Osteoblast (primary cell): ENCODE measurements around the gene DLG1. TPM values are rescaled to one million over a fixed set of nuclear protein-coding genes. Genes with fewer than 3 reads are reported as not detected.
A peak's percentile ranks its signal among the peaks of the same experiment; 100 is the strongest.

Source experiments
- DNase-seq: peaks from one replicate; pipeline ENCODE4 v3.0.0; 2011; ENCODE audit warnings: low spot score, mixed read lengths; ENCODE audit not compliant: insufficient read length; ENCODE audit errors: missing footprints
- H2AFZ ChIP-seq: 2 replicates; pipeline ENCODE4 v1.6.0; 2011; ENCODE audit warnings: mild to moderate bottlenecking, low read length
- H3K27ac ChIP-seq: 2 replicates; pipeline ENCODE4 v1.5.1; 2011; ENCODE audit warnings: mild to moderate bottlenecking, low read depth, low read length, moderate library complexity
- H3K27me3 ChIP-seq: 2 replicates; pipeline ENCODE4 v1.6.0; 2012; ENCODE audit warnings: mild to moderate bottlenecking, control low read depth, inconsistent platforms, low read length, moderate library complexity; ENCODE audit not compliant: insufficient read depth
- H3K36me3 ChIP-seq: 2 replicates; pipeline ENCODE4 v1.5.1; 2011; ENCODE audit warnings: mild to moderate bottlenecking, low read length, control low read depth, moderate library complexity; ENCODE audit not compliant: insufficient read depth
- H3K4me1 ChIP-seq: 2 replicates; pipeline ENCODE4 v1.5.1; 2011; ENCODE audit warnings: mild to moderate bottlenecking, low read length, control low read depth, moderate library complexity; ENCODE audit not compliant: insufficient read depth
- H3K4me2 ChIP-seq: 2 replicates; pipeline ENCODE4 v1.6.0; 2011; ENCODE audit warnings: mild to moderate bottlenecking, low read length; ENCODE audit not compliant: insufficient read depth
- H3K4me3 ChIP-seq: fragments of 200-600 bp; sonication (generic); 3 replicates; pipeline ENCODE4 v1.5.1; 2012; ENCODE audit warnings: mild to moderate bottlenecking, low read length, inconsistent platforms; ENCODE audit not compliant: insufficient read depth
- H3K79me2 ChIP-seq: 2 replicates; pipeline ENCODE4 v1.6.0; 2012; ENCODE audit warnings: mild to moderate bottlenecking, low read length, control low read depth, inconsistent platforms; ENCODE audit not compliant: insufficient read depth
- H3K9me3 ChIP-seq: 2 replicates; pipeline ENCODE4 v1.5.1; 2011; ENCODE audit warnings: low read depth, low read length, control low read depth
- H4K20me1 ChIP-seq: 2 replicates; pipeline ENCODE4 v1.6.0; 2012; ENCODE audit warnings: mild to moderate bottlenecking, low read length, control low read depth; ENCODE audit not compliant: insufficient read depth
- total RNA-seq: library from RNA; depleted of rRNA; stranded (reverse); fragments of >200 nt; gene quantifications from 2 replicates; pipeline ENCODE4 v1.2.3, GENCODE V29; 2012
- TF ChIP-seq, protein P1 (sequence below): IDR thresholded peaks from 2 replicates; pipeline ENCODE4 v1.5.1; 2011; ENCODE audit warnings: mild to moderate bottlenecking, low read depth, low read length, moderate library complexity; ENCODE audit errors: extremely low read depth

DLG1 gene
- total RNA-seq, 1 donor, result 79.3 TPM

GRCh38 chr3:197183582-197183981 lies 114.8 kb downstream of the DLG1 start:
- TF ChIP-seq, protein P1, sequence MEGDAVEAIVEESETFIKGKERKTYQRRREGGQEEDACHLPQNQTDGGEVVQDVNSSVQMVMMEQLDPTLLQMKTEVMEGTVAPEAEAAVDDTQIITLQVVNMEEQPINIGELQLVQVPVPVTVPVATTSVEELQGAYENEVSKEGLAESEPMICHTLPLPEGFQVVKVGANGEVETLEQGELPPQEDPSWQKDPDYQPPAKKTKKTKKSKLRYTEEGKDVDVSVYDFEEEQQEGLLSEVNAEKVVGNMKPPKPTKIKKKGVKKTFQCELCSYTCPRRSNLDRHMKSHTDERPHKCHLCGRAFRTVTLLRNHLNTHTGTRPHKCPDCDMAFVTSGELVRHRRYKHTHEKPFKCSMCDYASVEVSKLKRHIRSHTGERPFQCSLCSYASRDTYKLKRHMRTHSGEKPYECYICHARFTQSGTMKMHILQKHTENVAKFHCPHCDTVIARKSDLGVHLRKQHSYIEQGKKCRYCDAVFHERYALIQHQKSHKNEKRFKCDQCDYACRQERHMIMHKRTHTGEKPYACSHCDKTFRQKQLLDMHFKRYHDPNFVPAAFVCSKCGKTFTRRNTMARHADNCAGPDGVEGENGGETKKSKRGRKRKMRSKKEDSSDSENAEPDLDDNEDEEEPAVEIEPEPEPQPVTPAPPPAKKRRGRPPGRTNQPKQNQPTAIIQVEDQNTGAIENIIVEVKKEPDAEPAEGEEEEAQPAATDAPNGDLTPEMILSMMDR, result no peak
- Histone ChIP-seq H3K79me2 (peaks cover 79% of the 10 kb centered on the region), H3K27ac (no peak overlapping the region), H3K9me3 (no peaks in the 10 kb centered on the region), H3K27me3 (no peaks in the 10 kb centered on the region), H3K4me3 (no peak overlapping the region), H3K4me1 (peaks cover 11% of the 10 kb centered on the region), H3K4me2 (no peak overlapping the region), H4K20me1 (peaks cover 24% of the 10 kb centered on the region), H3K36me3 (no peaks in the 10 kb centered on the region), H2AFZ (no peak overlapping the region)
- no peak for DNase-seq

- DNase-seq, result no peak
- Histone ChIP-seq H3K27ac (peak overlapping the region; percentile 41), H3K4me3 (no peak overlapping the region), H2AFZ (no peak overlapping the region), H3K27me3 (no peaks in the 10 kb centered on the region), H3K36me3 (no peaks in the 10 kb centered on the region), H3K79me2 (peaks cover 81% of the 10 kb centered on the region), H3K4me1 (peaks cover 11% of the 10 kb centered on the region), H3K9me3 (no peaks in the 10 kb centered on the region), H4K20me1 (peaks cover 28% of the 10 kb centered on the region), H3K4me2 (peak overlapping the region; percentile 57)
- TF ChIP-seq, protein P1, result no peak
Measured at GRCh38 chr3:197181741-197182140, 116.7 kb downstream of the DLG1 start.

GRCh38 chr3:197178998-197179397 lies 119.4 kb downstream of the DLG1 start:
- TF ChIP-seq, protein P1, result no peak
- H3K79me2 ChIP-seq, result peaks cover 76% of the 10 kb centered on the region

DNA sequence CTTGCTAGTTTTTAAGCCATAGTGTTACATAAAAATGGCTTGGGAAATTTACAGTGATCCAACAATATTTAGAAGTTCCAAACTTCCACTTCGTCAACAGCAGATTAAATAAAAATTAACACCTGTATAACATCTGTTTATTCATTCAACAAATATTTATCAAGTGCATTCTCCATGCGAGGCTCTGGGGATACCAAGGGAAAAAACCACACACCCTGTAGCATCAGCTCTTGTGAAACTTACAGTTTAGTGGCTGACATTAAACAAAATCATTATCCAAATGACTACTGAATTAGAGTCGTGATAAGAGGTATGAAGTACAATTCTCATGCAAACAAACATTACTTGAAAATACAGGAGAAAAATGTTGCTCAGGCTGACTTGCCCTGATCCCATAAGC lies 122.9 kb downstream of the DLG1 start:
- Histone ChIP-seq H3K27ac (no peak overlapping the region), H3K36me3 (no peaks in the 10 kb centered on the region), H3K4me3 (no peak overlapping the region), H3K9me3 (no peaks in the 10 kb centered on the region), H3K4me2 (no peak overlapping the region), H2AFZ (no peak overlapping the region), H3K79me2 (peaks cover 79% of the 10 kb centered on the region), H3K4me1 (peaks cover 12% of the 10 kb centered on the region), H4K20me1 (peaks cover 25% of the 10 kb centered on the region), H3K27me3 (no peaks in the 10 kb centered on the region)
- DNase-seq, result no peak
- TF ChIP-seq, protein P1, result no peak

More at GRCh38 chr3:197178998-197179397, 119.4 kb downstream of the DLG1 start:
- H3K4me3 ChIP-seq, result no peak overlapping the region
- H2AFZ ChIP-seq, result no peak overlapping the region
- no peak for DNase-seq
- H3K4me2 ChIP-seq, result no peak overlapping the region
- no peaks in the 10 kb centered on the region for H3K36me3 ChIP-seq
- no peaks in the 10 kb centered on the region for H3K27me3 ChIP-seq
- no peaks in the 10 kb centered on the region for H3K9me3 ChIP-seq
- no peak overlapping the region for H3K27ac ChIP-seq
- peaks cover 25% of the 10 kb centered on the region for H4K20me1 ChIP-seq
- peaks cover 11% of the 10 kb centered on the region for H3K4me1 ChIP-seq
